IPS-20b (cell line): ENCODE results near the gene TPK1.
"Not testable (repeated sequence)": the region's sequence is repeated elsewhere in the genome, so short reads cannot be mapped to it uniquely, and the experiment has no call there.

ENCODE experiments used
- H3K27ac ChIP-seq: one replicate; pipeline ENCODE4 v1.5.1; 2013; ENCODE audit warnings: low read length
- H3K27me3 ChIP-seq: 2 replicates; pipeline ENCODE4 v1.6.1; 2013; ENCODE audit warnings: mild to moderate bottlenecking, low read length, inconsistent platforms; ENCODE audit not compliant: insufficient read depth
- H3K36me3 ChIP-seq: 2 replicates; pipeline ENCODE4 v1.6.1; 2013; ENCODE audit warnings: low read depth, mild to moderate bottlenecking, inconsistent platforms, low read length, moderate library complexity; ENCODE audit not compliant: insufficient read depth
- H3K4me1 ChIP-seq: 2 replicates; pipeline ENCODE4 v1.6.1; 2013; ENCODE audit warnings: mild to moderate bottlenecking, control low read depth, inconsistent platforms, low read length, moderate library complexity; ENCODE audit not compliant: insufficient read depth
- H3K4me3 ChIP-seq: 2 replicates; pipeline ENCODE4 v1.5.1; 2013; ENCODE audit warnings: mild to moderate bottlenecking, low read length, inconsistent platforms
- H3K9ac ChIP-seq: 2 replicates; pipeline ENCODE4 v1.6.1; 2013; ENCODE audit warnings: low read depth, mild to moderate bottlenecking, inconsistent platforms, low read length, moderate library complexity
- H3K9me3 ChIP-seq: 2 replicates; pipeline ENCODE4 v1.6.1; 2013; ENCODE audit warnings: mild to moderate bottlenecking, low read depth, low read length, inconsistent platforms; ENCODE audit not compliant: insufficient read depth

TPK1 gene

DNA sequence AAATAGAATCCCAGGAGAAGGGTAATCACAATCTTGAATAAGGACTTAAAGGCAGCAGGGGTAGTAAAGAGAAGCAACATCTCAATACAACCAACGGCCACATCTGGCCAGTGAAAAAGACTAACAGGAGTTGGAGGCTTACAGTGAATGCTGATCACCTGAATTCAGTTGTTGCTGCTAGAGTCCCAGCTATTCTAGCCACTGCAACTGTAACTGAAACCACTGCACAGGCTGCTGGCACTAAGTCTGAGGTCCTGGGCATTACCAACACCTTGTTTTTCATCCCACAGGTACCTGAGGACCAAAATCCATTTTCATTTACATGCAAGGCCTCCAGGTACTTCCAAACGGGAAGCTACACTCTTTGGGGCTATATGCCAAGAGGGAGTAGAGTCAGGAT, 44.4 kb downstream of the TPK1 start:
- Histone ChIP-seq H3K4me1 (no peaks in the 10 kb centered on the region), H3K9me3 (no peaks in the 10 kb centered on the region), H3K27me3 (no peaks in the 10 kb centered on the region), H3K27ac (no peak overlapping the region), H3K36me3 (no peaks in the 10 kb centered on the region), H3K4me3 (no peak overlapping the region), H3K9ac (no peak overlapping the region)

DNA sequence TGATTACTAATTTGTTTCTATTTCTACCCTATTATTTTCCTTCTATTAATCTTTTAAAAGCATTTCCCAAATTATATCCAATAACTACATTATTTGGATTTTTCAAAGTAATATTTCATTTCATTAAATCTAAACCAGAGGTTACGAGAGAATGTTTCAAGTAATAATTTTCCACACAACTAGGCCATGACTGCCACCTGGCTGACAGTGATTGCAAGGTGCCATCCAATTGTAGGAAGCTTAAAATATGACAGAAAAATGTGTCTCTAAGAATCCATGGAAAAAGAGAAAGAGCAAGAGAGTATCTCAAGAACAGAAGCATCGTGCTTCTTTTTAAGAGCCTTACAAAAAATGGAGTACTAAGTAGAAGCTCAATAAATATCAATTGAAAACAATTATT, 48.7 kb downstream of the TPK1 start:
- Histone ChIP-seq H3K4me1 (peaks cover 4% of the 10 kb centered on the region; the same call in 1 of the 2 replicates), H3K27me3 (no peaks in the 10 kb centered on the region), H3K27ac (no peak overlapping the region), H3K9ac (no peak overlapping the region), H3K9me3 (no peaks in the 10 kb centered on the region), H3K4me3 (no peak overlapping the region), H3K36me3 (no peaks in the 10 kb centered on the region)

DNA sequence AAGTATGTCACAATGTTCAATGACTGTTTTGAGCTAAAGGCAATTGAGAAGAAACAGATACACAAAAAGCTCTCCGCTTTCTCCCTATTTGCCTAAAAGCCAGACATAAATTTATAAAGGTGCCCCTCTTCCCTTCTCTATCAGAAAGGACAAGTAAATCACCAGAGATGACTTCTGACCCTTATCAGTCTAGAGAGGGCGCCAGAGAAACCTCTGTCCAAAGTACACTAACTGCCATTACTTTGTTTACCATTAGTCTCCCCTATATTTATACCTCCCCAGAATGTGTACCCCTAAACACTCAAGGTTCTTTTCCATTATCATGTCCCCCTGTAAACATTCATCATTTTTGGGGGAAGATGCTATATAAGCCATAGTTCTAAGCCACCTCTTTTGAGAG, 49.3 kb downstream of the TPK1 start:
- Histone ChIP-seq H3K4me3 (no peak overlapping the region), H3K27ac (no peak overlapping the region), H3K36me3 (no peaks in the 10 kb centered on the region), H3K4me1 (peaks cover 4% of the 10 kb centered on the region; the same call in 1 of the 2 replicates), H3K9ac (no peak overlapping the region), H3K9me3 (no peaks in the 10 kb centered on the region), H3K27me3 (no peaks in the 10 kb centered on the region)

DNA sequence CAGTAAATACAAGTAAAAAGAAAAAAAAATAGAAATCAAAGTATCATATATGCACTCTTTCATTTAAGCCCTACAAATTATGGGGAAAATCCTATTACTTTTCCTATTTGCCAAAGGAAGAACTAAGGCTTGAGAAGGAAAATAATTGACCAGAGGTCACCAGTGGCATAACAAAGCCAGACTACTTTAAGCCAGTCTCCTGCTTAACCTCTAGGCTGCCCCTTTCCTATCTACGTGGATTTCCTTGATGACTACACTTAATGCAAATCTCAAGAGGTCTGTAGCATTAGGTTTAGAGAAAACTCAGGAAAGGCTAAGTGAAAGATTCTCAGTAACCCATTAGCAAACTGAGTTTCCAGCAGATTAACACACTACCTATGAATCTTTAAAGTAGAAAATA, 49.8 kb downstream of the TPK1 start:
- peaks cover 4% of the 10 kb centered on the region; the same call in 1 of the 2 replicates for H3K4me1 ChIP-seq

DNA sequence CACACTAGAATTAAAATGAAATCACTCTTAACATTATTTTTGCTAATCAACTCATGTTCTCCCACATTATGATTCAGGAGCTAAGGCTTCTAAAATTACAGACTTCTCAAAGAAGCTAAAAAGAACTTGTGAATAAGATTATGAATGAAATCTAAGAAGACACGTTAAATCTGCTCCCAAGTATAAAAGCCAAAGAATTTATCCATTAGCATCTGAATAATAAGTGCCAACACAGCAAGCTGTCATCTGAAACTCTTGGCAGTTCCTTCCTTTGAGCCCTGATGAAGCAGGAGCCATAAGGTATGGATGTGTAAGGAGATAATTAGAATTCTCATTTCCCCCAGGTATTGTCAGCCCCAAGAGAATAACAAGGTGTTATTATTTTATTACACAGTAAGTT, 50.3 kb downstream of the TPK1 start:
- Histone ChIP-seq H3K27ac (no peak overlapping the region), H3K4me1 (peaks cover 4% of the 10 kb centered on the region; the same call in 1 of the 2 replicates), H3K9ac (no peak overlapping the region), H3K4me3 (no peak overlapping the region), H3K27me3 (no peaks in the 10 kb centered on the region), H3K36me3 (no peaks in the 10 kb centered on the region), H3K9me3 (no peaks in the 10 kb centered on the region)

More for the DNA sequence above, 49.8 kb downstream of the TPK1 start:
- H3K36me3 ChIP-seq: no peaks in the 10 kb centered on the region
- H3K27me3 ChIP-seq: no peaks in the 10 kb centered on the region
- H3K4me3 ChIP-seq: no peak overlapping the region
- no peak overlapping the region for H3K9ac ChIP-seq
- no peaks in the 10 kb centered on the region for H3K9me3 ChIP-seq
- no peak overlapping the region for H3K27ac ChIP-seq

DNA sequence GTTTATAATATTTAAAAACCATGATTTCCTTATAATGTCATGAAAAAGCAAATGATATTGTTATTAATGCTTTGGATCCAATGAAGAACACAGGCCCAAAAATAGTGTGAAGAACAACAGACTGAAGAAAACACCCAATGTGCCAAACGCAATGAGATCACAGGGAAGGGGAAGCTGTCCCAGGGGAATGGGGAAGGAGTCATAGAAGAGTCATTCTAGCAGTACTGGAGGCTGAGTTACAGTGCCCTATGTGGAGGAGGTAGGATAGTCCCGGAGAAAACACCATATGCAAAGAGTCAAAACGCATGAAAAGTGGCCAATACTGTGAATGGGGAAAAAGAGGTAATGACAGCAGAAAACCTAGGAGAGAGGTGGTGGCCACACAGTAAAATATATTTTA, 50.9 kb downstream of the TPK1 start:
- Histone ChIP-seq H3K27me3 (no peaks in the 10 kb centered on the region), H3K4me3 (no peak overlapping the region), H3K9me3 (no peaks in the 10 kb centered on the region), H3K36me3 (no peaks in the 10 kb centered on the region), H3K27ac (no peak overlapping the region), H3K9ac (no peak overlapping the region), H3K4me1 (peaks cover 4% of the 10 kb centered on the region; the same call in 1 of the 2 replicates)

DNA sequence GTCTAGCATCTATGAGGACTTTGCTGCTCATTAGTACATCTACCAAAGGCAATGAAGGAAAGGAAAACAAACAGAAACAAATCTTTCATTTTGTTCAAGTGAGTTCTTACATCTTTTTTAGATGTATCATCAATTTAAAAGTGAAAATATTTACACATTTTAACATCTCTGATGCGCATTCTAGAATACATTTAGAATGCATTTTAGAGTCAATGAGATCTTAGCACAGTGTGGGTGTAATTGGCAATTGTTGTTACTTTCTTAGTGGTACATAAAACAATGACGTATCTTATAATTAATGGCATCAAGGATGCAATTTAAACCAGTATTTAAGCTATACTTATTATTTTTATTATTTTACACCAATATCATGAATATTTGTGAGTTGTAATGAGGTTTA, 51.4 kb downstream of the TPK1 start:
- no peaks in the 10 kb centered on the region for H3K27me3 ChIP-seq
- no peak overlapping the region for H3K4me3 ChIP-seq
- H3K27ac ChIP-seq: no peak overlapping the region
- no peak overlapping the region for H3K9ac ChIP-seq
- H3K36me3 ChIP-seq: no peaks in the 10 kb centered on the region
- peaks cover 4% of the 10 kb centered on the region; the same call in 1 of the 2 replicates for H3K4me1 ChIP-seq
- no peaks in the 10 kb centered on the region for H3K9me3 ChIP-seq

DNA sequence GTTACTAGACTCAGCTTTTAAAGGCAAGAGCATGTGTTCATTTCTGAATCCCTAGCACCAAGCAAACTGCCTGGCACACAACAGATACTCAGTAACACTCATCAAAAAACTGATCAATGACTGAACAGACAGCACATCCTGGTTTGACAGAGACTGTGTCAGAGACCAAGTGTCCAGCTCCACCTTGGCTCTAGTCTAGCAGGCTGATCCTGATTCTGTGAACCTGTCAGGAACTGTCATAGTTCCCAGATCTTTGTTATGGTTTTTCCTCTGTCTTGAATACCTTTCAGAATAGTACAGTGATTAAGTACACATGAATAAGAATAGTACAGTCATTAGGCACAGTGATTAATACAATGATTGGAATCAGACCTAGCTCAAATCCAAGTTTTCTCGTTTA, 53.0 kb downstream of the TPK1 start:
- Histone ChIP-seq H3K27me3 (no peaks in the 10 kb centered on the region), H3K36me3 (no peaks in the 10 kb centered on the region), H3K9ac (no peak overlapping the region), H3K27ac (no peak overlapping the region), H3K4me3 (no peak overlapping the region), H3K4me1 (peaks cover 4% of the 10 kb centered on the region; the same call in 1 of the 2 replicates), H3K9me3 (no peaks in the 10 kb centered on the region)

DNA sequence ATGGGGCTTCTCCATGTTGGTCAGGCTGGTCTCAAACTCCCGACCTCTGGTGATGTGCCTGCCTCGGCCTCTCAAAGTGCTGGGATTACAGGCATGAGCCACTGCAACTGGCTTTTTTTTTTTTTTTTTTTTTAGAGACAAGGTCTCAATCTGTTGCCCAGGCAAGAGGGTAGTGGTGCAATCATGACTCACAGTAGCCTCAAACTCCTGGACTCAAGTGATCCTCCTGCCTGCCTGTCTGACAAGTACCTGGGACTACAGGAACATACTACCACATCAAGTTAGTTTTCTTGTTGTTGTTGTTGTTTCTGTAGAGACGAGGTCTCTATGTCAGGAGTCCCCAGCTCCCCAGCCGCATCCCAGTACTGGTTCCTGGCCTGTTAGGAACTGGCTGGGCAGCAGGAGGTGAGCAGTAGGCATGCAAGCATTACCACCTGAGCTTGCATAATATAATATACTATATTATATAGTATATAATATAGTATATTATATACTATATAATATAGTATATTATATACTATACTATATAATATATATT, 55.7 kb downstream of the TPK1 start:
- Histone ChIP-seq H3K4me3 (no peak overlapping the region), H3K36me3 (no peaks in the 10 kb centered on the region), H3K9ac (no peak overlapping the region), H3K27ac (no peak overlapping the region), H3K9me3 (no peaks in the 10 kb centered on the region), H3K27me3 (no peaks in the 10 kb centered on the region), H3K4me1 (no peaks in the 10 kb centered on the region; the same call in 1 of the 2 replicates)

DNA sequence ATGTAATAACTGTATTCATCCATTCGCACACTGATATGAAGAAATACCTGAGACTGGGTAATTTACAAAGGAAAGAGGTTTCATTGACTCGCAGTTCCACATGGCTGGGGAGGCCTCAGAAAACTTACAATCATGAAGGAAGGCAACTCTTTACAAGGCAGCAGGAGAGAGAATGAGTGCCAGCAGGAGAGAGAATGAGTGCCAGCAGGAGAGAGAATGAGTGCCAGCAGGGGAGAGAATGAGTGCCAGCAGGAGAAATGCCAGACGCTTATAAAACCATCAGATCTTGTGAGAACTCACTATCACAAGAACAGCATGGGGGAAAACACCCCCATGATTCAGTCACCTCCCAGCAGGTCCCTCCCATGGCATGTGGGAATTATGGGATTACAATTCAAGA, 58.0 kb downstream of the TPK1 start:
- H3K9me3 ChIP-seq, H3K27ac ChIP-seq, H3K27me3 ChIP-seq, H3K36me3 ChIP-seq, H3K9ac ChIP-seq, H3K4me1 ChIP-seq, H3K4me3 ChIP-seq: not testable (repeated sequence)

DNA sequence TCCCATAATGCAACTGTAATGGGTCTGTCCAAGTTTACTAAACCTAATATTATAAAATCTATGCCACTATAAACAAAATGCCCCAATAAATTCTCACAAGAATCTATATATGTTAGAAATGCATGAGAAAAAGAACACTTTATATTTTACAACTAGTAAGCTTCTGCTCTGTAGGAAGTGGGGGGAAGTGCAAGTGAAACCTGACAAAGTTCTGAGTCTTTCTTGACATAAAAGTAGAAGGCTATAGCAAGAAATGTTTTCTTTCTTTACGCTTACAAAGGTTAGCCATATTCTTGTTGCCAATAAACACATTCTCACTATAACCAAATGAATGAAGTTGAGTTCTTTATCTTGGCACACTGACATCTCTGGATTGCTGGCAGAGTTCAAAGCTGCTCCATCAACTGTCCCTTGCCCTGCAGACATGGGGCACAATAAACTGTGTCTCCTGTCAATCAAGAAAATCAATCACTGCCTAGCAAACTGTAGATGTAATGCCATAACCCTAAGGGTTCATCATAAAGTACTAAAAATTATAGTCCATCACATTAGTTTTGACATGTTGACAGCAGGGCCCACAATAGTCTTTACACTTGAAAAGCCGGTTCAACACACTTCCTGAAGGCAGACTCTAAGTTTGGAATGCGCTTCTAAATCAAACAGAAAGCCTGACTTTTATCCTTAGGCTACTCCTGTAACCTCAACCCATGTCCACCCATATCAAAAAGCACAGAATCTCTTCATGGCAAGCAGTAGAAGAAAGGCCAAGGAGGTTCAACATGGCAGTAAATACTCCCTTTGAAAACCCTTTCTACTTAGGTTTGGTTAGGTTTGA, 58.6 kb downstream of the TPK1 start:
- no peaks in the 10 kb centered on the region for H3K9me3 ChIP-seq
- H3K27ac ChIP-seq: no peak overlapping the region
- H3K4me1 ChIP-seq: no peaks in the 10 kb centered on the region
- no peaks in the 10 kb centered on the region for H3K27me3 ChIP-seq
- no peak overlapping the region for H3K9ac ChIP-seq
- H3K36me3 ChIP-seq: no peaks in the 10 kb centered on the region
- no peak overlapping the region for H3K4me3 ChIP-seq

DNA sequence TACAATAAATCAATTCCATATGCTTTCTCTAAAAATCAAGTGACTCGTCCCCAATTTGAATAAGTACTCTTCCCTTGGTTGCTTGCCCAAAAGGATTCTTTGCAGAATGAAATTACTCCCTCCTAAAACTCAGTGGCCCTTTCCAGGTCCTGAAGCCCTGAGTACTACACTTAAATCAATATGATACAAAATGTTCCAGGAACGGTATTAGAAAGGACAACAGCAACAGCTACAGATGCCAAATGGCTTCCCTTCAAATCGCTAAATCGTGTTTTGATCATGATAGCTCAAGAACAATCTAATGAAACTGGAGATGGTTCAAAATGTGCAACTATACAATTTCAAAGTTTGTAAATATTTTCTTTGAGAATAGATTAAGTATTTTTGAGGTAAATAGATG, 59.4 kb downstream of the TPK1 start:
- H3K9ac ChIP-seq: no peak overlapping the region
- no peaks in the 10 kb centered on the region for H3K36me3 ChIP-seq
- H3K9me3 ChIP-seq: no peaks in the 10 kb centered on the region
- no peak overlapping the region for H3K4me3 ChIP-seq
- H3K27me3 ChIP-seq: no peaks in the 10 kb centered on the region
- no peak overlapping the region for H3K27ac ChIP-seq
- H3K4me1 ChIP-seq: no peaks in the 10 kb centered on the region; the same call in 1 of the 2 replicates
